Hindlimb muscle (tissue), 1 donor: ENCODE measurements around the gene KCNQ5. TPM values are rescaled to one million over a fixed set of nuclear protein-coding genes. Genes with fewer than 3 reads are reported as not detected.
A peak's percentile ranks its signal among the peaks of the same experiment; 100 is the strongest.

Source experiments
- DNase-seq: peaks from one replicate; pipeline ENCODE4 v3.0.0-alpha.2; 2013
- polyA plus RNA-seq: library from polyadenylated mRNA; unstranded; fragments of 120-200 nt; gene quantifications from one replicate; pipeline ENCODE4 v1.2.1, GENCODE V29; 2013; ENCODE audit not compliant: insufficient read length

Gene KCNQ5
- polyA plus RNA-seq, 1 donor = 0.76 TPM

- DNase-seq = no peak
These were observed 295.0 kb downstream of the KCNQ5 start for GRCh38 chr6:72916906-72917305.

GRCh38 chr6:72922401-72922800 is 300.5 kb downstream of the KCNQ5 start:
- DNase-seq = no peak

DNA sequence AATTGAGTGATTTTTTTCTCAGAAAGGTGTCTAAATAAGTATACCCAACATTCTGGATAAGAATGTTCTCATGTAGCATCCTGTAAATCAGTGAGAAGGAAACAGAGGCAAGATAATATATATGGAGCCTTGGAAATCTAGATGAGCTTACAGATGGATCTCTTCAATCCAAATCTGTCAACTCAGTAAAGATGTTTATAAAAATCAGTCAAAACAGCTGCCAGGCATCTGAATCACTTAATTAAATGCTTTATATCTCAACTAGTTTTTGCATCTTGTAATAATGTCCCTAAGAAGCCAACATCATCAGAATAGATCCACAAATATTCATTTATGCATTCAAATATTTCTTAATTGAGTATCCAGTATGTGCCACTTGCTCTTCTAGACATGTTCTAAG is 303.3 kb downstream of the KCNQ5 start:
- no peak for DNase-seq

DNA sequence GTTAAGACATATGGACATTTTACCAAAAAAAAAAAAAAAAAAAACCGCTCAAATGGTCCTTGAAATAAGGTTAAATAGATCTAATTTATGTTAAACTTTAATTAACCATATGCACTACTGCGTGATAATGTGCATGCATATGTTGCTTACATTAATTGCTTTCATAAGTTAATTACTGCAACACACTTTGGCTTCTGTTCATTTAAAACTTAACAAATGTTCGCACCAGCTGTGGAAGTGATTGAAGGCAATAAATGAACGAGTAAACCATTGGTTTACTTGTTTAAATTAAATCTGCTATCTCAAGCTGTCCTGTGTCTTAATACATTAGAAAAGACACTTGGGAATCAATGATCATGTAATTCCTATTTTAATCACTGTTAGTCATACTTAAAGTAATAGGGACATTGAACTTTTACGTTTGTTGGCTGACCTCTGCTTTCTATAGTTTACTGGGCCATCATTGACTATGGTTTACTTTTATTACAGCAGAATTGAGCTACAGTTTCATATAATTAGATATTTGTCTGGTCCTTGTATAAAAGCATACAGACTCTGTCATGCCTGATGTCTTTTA is 308.8 kb downstream of the KCNQ5 start:
- no peak for DNase-seq

DNA sequence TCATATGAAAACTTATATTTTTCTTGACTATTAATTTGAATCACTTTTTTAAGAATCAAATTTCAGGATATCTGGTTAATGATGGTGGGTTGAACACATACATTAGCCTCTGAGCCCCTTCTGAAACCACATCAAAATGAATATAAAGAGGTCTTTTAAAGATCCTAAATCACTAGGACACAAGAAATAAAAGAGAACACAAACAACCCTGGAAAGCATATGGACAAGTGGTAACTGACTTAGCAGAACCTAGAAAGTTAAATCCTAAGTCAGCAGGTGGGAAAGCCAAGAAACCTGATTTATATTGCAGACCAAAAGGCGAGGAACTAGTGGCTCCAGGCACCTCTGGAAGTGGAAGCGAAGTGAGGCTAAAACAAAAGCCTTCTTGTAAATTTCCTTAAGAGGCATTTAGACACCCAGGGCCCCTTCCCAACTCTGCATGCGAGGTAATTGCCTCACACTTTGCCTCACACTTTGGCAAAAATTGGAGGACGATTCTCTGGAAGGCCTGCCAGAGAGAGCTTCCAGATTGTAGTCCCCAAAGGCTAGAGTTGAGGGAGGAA is 309.5 kb downstream of the KCNQ5 start:
- peak; percentile 12 for DNase-seq

DNA sequence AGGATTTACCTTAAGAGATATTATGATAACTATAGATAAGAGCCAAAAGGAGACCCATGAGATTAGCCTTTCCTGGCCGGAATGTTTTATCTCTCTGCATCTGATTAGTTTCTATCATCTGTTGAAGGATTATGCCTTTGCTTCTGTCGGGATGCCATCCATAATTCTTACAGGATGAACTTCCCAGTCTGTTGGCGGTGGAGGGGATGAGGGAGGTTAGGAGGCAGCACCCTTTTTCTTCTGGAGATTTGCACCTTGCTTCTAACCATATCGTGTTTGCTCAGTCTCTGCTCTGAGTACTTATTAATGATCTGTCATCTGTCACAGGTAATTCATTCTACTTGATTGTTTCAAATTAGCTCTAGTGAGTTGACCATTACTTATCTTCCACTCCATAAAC is 311.4 kb downstream of the KCNQ5 start:
- no peak for DNase-seq

DNA sequence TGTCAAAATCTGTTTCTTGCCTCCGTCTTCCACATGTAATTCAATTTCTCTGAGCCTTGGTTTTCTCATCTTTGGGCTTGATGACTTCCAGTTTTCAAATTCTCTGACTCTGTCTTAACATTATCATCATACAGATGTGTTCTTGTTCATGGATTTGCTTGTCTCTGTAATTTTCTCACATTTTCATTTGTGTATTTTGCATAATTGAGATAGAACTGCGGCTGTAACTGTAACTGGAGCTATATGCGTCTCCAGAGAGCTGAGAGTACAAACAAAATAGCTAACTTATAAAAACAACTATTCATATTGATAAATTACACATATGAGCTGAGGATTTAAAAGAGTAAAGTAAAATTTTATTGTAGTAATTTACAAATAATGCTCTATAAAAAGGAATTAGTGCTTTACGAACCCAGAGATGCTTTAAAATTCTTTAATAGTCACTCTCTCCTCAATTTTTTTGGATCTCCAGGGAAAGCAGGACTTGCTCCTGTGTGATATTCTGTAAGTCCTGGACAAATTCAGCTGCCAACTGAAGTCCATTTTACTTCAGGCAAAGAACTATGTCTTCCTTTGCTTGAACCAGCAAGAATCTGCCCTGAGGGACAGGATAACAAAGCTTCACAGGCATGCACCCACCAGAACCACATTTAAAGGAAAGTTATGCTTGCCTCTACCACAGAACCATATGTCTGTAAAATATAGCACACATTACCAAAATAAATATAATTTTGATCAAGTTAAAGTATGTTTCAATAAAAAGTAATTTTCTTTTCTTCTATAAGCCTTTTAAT is 315.1 kb downstream of the KCNQ5 start:
- no peak for DNase-seq

- no peak for DNase-seq
These were observed 316.2 kb downstream of the KCNQ5 start for GRCh38 chr6:72938104-72938503.

DNA sequence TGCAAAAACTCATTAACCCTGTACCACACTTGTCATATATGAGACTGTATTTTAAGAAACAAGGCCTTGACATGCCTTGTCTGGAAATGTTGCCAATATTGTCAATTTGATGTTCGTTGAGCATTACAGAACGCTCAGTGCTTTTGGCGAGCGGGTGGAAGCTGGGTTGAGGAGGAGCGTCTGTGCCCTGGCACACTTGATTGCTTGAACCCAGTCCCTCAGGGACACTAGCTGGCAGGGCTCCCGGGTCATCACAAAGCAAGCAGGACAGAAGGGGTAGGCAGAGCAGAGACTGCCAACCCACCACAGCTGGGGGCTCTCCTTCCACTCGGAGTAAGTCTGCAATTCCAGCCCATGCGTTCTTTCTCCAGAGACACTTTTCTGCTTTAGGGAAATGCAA is 317.1 kb downstream of the KCNQ5 start:
- no peak for DNase-seq

DNA sequence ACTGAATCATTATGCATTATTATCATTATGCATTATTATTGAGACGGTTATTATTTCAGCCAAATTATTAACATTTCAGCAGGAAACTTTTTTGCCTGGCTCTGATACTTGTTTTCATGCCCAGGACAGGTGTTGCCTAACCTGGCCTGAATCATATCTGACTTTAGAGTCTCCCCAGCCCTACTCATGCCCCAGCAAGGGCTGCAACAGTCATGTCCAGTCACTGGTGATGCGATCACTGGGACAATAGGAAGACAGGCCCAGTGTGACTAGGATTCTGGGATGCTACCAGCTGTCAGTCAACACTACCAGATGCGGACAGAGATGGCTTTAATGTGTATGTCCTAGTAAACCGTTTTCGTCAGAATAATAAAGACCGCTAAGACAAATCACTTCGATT is 318.4 kb downstream of the KCNQ5 start:
- no peak for DNase-seq

GRCh38 chr6:72941263-72941662 is 319.4 kb downstream of the KCNQ5 start:
- no peak for DNase-seq

DNA sequence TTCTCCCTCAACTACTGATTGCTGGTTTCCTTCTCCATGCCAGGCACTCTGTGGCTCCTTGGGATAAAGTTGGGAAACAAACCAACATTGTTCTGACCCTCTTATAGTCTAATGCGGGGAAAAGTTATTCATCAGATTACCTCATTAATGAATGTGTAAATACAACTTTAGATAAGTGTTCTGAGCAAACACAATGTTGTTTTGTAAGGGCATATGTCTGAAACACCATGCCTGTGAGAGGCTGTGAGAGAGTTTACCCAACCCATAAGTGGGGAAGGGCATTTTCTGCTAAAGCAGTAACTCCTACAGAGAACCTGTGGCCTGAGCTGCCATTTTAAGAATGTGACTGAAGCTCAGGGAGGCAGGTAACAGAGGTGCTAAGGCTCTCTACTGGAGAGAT is 319.9 kb downstream of the KCNQ5 start:
- DNase-seq = no peak

- no peak for DNase-seq
These were observed 321.8 kb downstream of the KCNQ5 start for GRCh38 chr6:72943699-72944098.

DNA sequence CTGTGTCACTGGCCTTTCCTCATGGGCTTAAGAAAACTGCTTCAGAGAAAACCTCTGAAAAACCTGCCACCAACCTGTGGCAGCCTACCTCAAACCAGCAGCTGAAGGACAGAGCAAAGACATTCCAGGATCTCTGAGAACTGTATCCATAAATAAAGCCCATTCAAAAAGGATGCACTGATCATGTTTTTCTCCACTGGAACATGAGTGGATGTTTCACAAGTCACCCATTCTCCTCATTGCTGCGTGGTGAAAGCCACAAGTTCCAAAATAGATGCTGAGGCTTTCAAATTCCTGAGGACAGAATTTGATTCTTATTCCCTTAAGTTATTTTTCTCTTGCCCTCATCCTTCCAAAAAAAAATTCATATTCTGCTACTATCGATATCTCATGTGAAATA is 322.8 kb downstream of the KCNQ5 start:
- no peak for DNase-seq

DNA sequence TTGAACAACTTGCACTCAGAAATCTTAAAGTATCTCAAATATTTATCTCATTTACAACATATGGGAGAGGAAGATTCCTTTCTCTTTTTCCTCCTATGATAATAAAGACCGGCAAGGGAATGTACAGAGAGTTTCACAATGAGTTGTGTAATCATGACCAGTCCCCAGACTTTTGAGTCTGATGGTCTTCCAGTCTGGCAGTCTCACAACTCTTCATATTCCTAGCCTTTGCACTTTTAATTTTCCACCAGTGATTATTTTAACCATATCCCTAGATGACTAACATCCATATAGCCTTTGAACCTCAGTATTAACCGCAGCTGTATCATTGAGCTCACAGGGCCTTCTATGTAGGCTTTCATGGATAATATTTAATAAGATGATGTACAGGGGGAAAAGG is 324.9 kb downstream of the KCNQ5 start:
- DNase-seq = no peak

GRCh38 chr6:72947534-72947933 is 325.7 kb downstream of the KCNQ5 start:
- no peak for DNase-seq

- no peak for DNase-seq
These were observed 326.3 kb downstream of the KCNQ5 start for GRCh38 chr6:72948153-72948552.

DNA sequence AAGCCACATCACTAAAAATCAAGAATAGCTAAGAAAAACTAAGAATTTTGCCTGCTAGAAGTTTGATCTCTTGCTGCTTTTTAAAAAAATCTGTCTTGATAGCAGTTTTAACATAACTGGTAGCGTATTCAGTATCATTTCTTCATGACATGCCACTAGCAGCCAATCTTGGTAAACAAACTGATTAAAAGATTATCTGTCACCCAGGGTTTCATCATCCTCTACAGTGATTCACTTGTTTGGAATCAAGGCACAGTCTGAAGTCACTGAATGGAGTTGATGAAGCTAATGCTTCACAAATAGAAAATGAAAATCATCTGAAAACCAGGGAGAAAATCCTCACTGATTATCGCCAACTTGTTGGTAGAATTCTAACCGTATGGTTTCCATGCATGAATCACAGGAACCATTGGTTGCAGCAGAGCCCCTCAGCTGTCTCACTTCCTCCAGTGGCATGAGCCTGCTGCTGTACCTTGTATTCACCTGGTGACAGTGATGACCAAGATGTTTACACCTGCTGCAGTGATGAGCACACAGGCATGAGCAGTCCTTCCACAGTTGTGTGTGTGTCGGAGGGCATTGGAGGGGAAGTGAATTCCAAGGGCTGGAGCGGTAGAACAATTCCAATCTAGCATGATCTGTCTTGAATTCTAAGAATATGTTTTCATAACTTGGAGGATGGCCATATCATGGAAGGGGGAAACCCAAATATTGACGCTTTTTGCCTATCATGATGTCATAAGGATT is 328.4 kb downstream of the KCNQ5 start:
- no peak for DNase-seq

DNA sequence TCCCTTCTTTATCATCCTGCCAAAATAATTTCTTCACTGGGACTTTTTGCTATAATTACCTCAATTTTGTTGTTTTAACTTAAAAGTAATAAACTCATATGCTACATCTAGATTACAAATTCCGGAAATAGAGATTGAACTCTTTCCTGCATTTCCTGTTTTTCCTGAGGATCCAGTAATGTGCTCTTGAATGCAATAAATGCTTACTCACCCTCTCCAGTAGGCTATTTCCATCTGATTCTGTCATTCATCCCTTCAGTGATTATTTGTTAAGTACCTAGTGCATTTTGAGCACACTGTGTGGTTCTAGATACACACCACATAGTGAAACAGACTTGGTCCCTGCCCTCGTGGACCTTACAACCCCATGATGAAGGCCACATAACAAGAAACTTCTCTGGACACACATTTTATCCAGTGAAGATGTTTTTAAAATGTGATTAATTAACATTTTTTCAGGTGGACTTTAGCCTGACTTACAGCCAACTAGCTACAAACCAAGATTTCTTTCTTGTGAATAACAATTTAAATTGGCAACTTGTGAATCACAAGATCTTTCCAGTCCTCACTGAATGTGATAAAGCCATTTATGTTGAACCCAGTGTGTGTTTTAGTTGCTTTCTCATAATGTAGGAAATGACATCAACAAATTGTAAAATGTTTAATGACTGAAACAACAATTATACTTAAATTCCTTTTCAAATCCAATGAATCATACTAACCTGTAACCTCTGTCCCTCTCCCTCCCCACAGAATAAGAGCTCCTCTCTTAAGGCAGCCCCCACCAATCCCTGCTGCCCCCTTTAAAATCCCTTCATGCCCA is 331.2 kb downstream of the KCNQ5 start:
- no peak for DNase-seq

DNA sequence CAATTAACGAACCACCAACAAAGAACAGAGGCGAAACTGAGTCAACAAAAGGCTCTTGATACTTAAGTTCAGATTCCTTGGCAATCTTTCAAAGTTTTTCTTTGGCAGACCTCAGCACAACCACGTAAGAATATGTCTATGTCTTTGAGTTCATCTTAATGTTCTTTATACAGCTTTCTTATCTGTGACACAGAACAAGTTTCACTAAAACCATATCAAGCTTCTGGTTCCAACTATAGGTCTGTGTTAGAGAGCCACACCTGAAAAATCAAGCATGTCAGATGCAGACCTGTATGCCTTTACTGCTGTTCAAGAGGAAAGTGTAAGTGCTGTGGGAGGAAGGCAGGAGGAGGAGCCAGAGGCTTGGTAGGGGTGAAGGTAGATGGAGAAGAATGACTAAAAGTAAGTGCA is 332.1 kb downstream of the KCNQ5 start:
- no peak for DNase-seq

DNA sequence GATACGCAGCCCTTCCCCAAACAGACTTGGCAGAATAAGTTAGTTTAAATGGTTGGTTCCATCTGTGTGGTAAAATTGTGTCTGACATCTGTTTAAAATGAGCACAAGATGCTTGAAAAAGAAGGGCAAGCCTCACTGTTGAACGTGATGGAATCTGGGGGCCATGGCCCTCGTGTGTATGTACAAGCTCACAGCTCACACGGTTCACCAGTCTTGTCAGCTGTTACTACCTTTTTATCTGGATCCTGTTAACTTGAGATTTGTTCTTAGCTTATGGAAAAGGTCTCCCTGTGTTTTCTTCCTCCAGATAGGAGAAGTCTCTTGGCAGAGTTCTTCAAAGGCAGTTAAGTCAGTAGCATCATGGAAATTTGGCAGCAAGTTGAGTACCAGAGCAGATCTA is 332.9 kb downstream of the KCNQ5 start:
- no peak for DNase-seq

- no peak for DNase-seq
These were observed 333.8 kb downstream of the KCNQ5 start for GRCh38 chr6:72955666-72956065.

DNA sequence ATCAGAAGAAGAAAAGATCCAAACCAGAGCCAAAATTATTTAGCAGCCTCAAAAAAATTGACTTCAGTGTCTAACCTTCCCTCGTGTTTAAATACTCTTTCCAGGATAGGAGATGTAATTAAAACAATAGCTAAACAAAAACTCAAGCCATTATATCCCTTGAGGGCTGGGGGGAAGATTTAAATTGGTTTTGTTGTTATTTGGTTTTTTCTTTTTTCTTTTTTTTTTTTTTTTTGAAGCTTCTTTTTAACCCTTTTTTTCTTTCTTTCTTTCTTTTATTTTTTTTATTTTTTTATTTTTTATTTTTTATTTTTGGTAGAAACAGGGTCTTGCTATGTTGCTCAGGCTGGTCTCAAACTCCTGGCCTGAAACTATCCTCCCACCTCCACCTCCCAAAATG is 334.4 kb downstream of the KCNQ5 start:
- no peak for DNase-seq
